ENCODE data around the gene SMIM12. TPM values are rescaled to one million over a fixed set of nuclear protein-coding genes. Genes with fewer than 3 reads are reported as not detected.

SMIM12 gene
- polyA plus RNA-seq, 1 donor from 2014 or later, result 42.6 TPM

DNA sequence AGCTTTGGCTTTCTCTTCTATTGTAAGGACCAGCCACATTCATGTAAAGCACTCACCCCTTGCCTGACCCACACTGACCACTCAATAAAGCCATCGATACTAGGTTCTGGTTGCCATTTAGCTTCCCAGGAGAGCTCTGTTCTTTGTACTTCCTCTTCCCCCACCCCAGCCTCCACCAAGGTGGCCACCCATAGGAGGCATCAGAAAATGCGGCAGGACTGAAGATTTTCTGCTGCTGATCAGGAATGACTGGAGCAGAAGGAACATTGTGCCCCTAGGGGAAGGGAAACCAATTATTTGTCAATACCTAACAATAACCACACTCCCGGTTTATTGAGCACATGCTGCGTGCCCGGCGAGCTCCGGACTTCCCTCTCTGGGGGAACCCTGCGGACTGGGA is 5.2 kb upstream of the SMIM12 start:
- TF ChIP-seq EP300 (conservative IDR thresholded peaks at IDR 0.05; ENCODE audit: poor library complexity, severe bottlenecking) (no peak), SMC3 (conservative IDR thresholded peaks at IDR 0.05; ENCODE audit: poor library complexity) (no peak), REST (IDR thresholded peaks at IDR 0.05; ENCODE audit: borderline replicate concordance) (no peak), MXI1 (conservative IDR thresholded peaks at IDR 0.05; ENCODE audit: poor library complexity, severe bottlenecking) (no peak), EZH2 (IDR thresholded peaks at IDR 0.05; ENCODE audit: borderline replicate concordance, insufficient read depth, low read length, poor library complexity, severe bottlenecking) (no peak), TAF1 (IDR thresholded peaks at IDR 0.05; ENCODE audit: low read depth) (no peak), RAD21 (conservative IDR thresholded peaks at IDR 0.05) (no peak), POLR2AphosphoS5 (IDR thresholded peaks at IDR 0.05) (no peak)
- TF ChIP-seq, protein P1, sequence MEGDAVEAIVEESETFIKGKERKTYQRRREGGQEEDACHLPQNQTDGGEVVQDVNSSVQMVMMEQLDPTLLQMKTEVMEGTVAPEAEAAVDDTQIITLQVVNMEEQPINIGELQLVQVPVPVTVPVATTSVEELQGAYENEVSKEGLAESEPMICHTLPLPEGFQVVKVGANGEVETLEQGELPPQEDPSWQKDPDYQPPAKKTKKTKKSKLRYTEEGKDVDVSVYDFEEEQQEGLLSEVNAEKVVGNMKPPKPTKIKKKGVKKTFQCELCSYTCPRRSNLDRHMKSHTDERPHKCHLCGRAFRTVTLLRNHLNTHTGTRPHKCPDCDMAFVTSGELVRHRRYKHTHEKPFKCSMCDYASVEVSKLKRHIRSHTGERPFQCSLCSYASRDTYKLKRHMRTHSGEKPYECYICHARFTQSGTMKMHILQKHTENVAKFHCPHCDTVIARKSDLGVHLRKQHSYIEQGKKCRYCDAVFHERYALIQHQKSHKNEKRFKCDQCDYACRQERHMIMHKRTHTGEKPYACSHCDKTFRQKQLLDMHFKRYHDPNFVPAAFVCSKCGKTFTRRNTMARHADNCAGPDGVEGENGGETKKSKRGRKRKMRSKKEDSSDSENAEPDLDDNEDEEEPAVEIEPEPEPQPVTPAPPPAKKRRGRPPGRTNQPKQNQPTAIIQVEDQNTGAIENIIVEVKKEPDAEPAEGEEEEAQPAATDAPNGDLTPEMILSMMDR (IDR thresholded peaks at IDR 0.05; ENCODE audit: poor library complexity, severe bottlenecking), result no peak
- H3F3A ChIP-seq (ENCODE audit: insufficient read depth, low read length, poor library complexity, severe bottlenecking), result no peaks in the 10 kb centered on the region
- no peaks in the 10 kb centered on the region for H3K9me3 ChIP-seq (ENCODE audit: low read length)
- no peaks in the 10 kb centered on the region for H3K9me2 ChIP-seq (ENCODE audit: insufficient read depth, low read length)
- H3K9ac ChIP-seq (ENCODE audit: low read length), result no peak overlapping the region
- H3K79me2 ChIP-seq (replicated peaks; ENCODE audit: insufficient read depth, low read length), result no peaks in the 10 kb centered on the region
- no peaks in the 10 kb centered on the region for H4K20me1 ChIP-seq (ENCODE audit: insufficient read depth)
- H3K4me3 ChIP-seq (ENCODE audit: low read length), result no peak overlapping the region
- no peaks in the 10 kb centered on the region for H3K36me3 ChIP-seq (ENCODE audit: insufficient read depth, low read length)
- H3K4me2 ChIP-seq (ENCODE audit: low read length), result no peak overlapping the region
- no peak overlapping the region for H2AFZ ChIP-seq (ENCODE audit: low read depth, low read length)
- no peaks in the 10 kb centered on the region for H3K27me3 ChIP-seq (ENCODE audit: insufficient read depth, low read depth, low read length)
- H3K27ac ChIP-seq (ENCODE audit: low read length), result no peak overlapping the region

- Histone ChIP-seq H4K20me1 (ENCODE audit: insufficient read depth) (no peaks in the 10 kb centered on the region), H3K4me3 (ENCODE audit: low read length) (no peak overlapping the region), H3K9me3 (ENCODE audit: low read length) (no peaks in the 10 kb centered on the region), H3K79me2 (replicated peaks; ENCODE audit: insufficient read depth, low read length) (peaks cover 11% of the 10 kb centered on the region), H3K27ac (ENCODE audit: low read length) (no peak overlapping the region), H3K9ac (ENCODE audit: low read length) (no peak overlapping the region), H3K36me3 (ENCODE audit: insufficient read depth, low read length) (no peaks in the 10 kb centered on the region), H3K27me3 (ENCODE audit: insufficient read depth, low read depth, low read length) (no peaks in the 10 kb centered on the region), H3K9me2 (ENCODE audit: insufficient read depth, low read length) (no peaks in the 10 kb centered on the region), H3K4me2 (ENCODE audit: low read length) (no peak overlapping the region), H3F3A (ENCODE audit: insufficient read depth, low read length, poor library complexity, severe bottlenecking) (no peaks in the 10 kb centered on the region), H2AFZ (ENCODE audit: low read depth, low read length) (no peak overlapping the region)
- no peak for TF ChIP-seq REST (IDR thresholded peaks at IDR 0.05; ENCODE audit: borderline replicate concordance)
- TF ChIP-seq EP300 (conservative IDR thresholded peaks at IDR 0.05; ENCODE audit: poor library complexity, severe bottlenecking), result no peak
- TF ChIP-seq, protein P1 (IDR thresholded peaks at IDR 0.05; ENCODE audit: poor library complexity, severe bottlenecking), result no peak
- no peak for TF ChIP-seq POLR2AphosphoS5 (IDR thresholded peaks at IDR 0.05)
- no peak for TF ChIP-seq EZH2 (IDR thresholded peaks at IDR 0.05; ENCODE audit: borderline replicate concordance, insufficient read depth, low read length, poor library complexity, severe bottlenecking)
- TF ChIP-seq TAF1 (IDR thresholded peaks at IDR 0.05; ENCODE audit: low read depth), result no peak
These were observed 4.0 kb upstream of the SMIM12 start for GRCh38 chr1:34863501-34863900.

Measured in neural cell (in vitro differentiated cells).